Adipocyte (in vitro differentiated cells): ENCODE measurements around the gene SUSD4.
A peak's percentile ranks its signal among the peaks of the same experiment; 100 is the strongest.

ENCODE experiments used
- DNase-seq: peaks from one replicate; pipeline ENCODE4 v3.0.0-alpha.2; 2015; ENCODE audit warnings: low read depth
- H3K27me3 ChIP-seq: replicated peaks from 2 replicates; pipeline ENCODE4 v1.7.0; 2013; ENCODE audit warnings: mild to moderate bottlenecking, low read length, moderate library complexity; ENCODE audit not compliant: control insufficient read depth, insufficient read depth
- H3K36me3 ChIP-seq: 2 replicates; pipeline ENCODE4 v1.7.0; 2013; ENCODE audit warnings: low read length, mild to moderate bottlenecking, moderate library complexity; ENCODE audit not compliant: control insufficient read depth, insufficient read depth, severe bottlenecking
- H3K4me1 ChIP-seq: 2 replicates; pipeline ENCODE4 v1.7.0; 2013; ENCODE audit warnings: mild to moderate bottlenecking, low read length, moderate library complexity; ENCODE audit not compliant: control insufficient read depth, insufficient read depth
- H3K4me3 ChIP-seq: 2 replicates; pipeline ENCODE4 v1.7.0; 2013; ENCODE audit warnings: mild to moderate bottlenecking, low read length, moderate library complexity
- H3K9ac ChIP-seq: 2 replicates; pipeline ENCODE4 v1.7.0; 2013; ENCODE audit warnings: mild to moderate bottlenecking, low read length, moderate library complexity
- H3K9me3 ChIP-seq: 2 replicates; pipeline ENCODE4 v1.7.0; 2013; ENCODE audit warnings: mild to moderate bottlenecking, low read length, moderate library complexity; ENCODE audit not compliant: control insufficient read depth

The SUSD4 gene

GRCh38 chr1:223189903-223190724, 173.9 kb downstream of the SUSD4 start:
- peak; percentile 19 for DNase-seq
- no peaks in the 10 kb centered on the region for H3K36me3 ChIP-seq
- peaks cover 26% of the 10 kb centered on the region for H3K27me3 ChIP-seq
- no peak overlapping the region for H3K9ac ChIP-seq
- no peaks in the 10 kb centered on the region for H3K4me1 ChIP-seq
- peaks cover 4% of the 10 kb centered on the region for H3K9me3 ChIP-seq
- H3K4me3 ChIP-seq = no peak overlapping the region

- Histone ChIP-seq H3K27me3 (peaks cover 21% of the 10 kb centered on the region), H3K4me1 (no peaks in the 10 kb centered on the region), H3K9me3 (peaks cover 4% of the 10 kb centered on the region), H3K9ac (no peak overlapping the region), H3K4me3 (no peak overlapping the region), H3K36me3 (no peaks in the 10 kb centered on the region)
- DNase-seq = no peak
Observed at GRCh38 chr1:223189525-223189902, 174.5 kb downstream of the SUSD4 start.

GRCh38 chr1:223188618-223189356, 175.2 kb downstream of the SUSD4 start:
- H3K4me3 ChIP-seq = no peak overlapping the region
- H3K9ac ChIP-seq = no peak overlapping the region
- peaks cover 15% of the 10 kb centered on the region for H3K27me3 ChIP-seq
- H3K36me3 ChIP-seq = no peaks in the 10 kb centered on the region
- no peaks in the 10 kb centered on the region for H3K4me1 ChIP-seq
- no peak for DNase-seq
- no peaks in the 10 kb centered on the region for H3K9me3 ChIP-seq

- H3K9me3 ChIP-seq = no peaks in the 10 kb centered on the region
- H3K4me3 ChIP-seq = no peak overlapping the region
- no peaks in the 10 kb centered on the region for H3K36me3 ChIP-seq
- no peak overlapping the region for H3K9ac ChIP-seq
- H3K27me3 ChIP-seq = peaks cover 9% of the 10 kb centered on the region
- no peak for DNase-seq
- no peaks in the 10 kb centered on the region for H3K4me1 ChIP-seq
Observed at GRCh38 chr1:223186800-223187199, 177.2 kb downstream of the SUSD4 start.

GRCh38 chr1:223183268-223183862, 180.6 kb downstream of the SUSD4 start:
- Histone ChIP-seq H3K36me3 (no peaks in the 10 kb centered on the region), H3K9me3 (no peaks in the 10 kb centered on the region), H3K9ac (no peak overlapping the region), H3K4me3 (no peak overlapping the region), H3K27me3 (peaks cover 4% of the 10 kb centered on the region), H3K4me1 (peaks cover 12% of the 10 kb centered on the region)
- DNase-seq = no peak

GRCh38 chr1:223180731-223181321, 183.2 kb downstream of the SUSD4 start:
- Histone ChIP-seq H3K36me3 (no peaks in the 10 kb centered on the region), H3K4me1 (peaks cover 12% of the 10 kb centered on the region), H3K9ac (no peak overlapping the region), H3K4me3 (no peak overlapping the region), H3K27me3 (no peaks in the 10 kb centered on the region), H3K9me3 (no peaks in the 10 kb centered on the region)
- peak; percentile 51 for DNase-seq

GRCh38 chr1:223179786-223180185, 184.2 kb downstream of the SUSD4 start:
- Histone ChIP-seq H3K36me3 (no peaks in the 10 kb centered on the region), H3K9ac (no peak overlapping the region)

GRCh38 chr1:223179280-223179679, 184.7 kb downstream of the SUSD4 start:
- H3K27me3 ChIP-seq = no peaks in the 10 kb centered on the region
- H3K9me3 ChIP-seq = no peaks in the 10 kb centered on the region
- no peaks in the 10 kb centered on the region for H3K36me3 ChIP-seq
- DNase-seq = no peak
- H3K4me1 ChIP-seq = peaks cover 12% of the 10 kb centered on the region
- H3K9ac ChIP-seq = no peak overlapping the region
- no peak overlapping the region for H3K4me3 ChIP-seq

More at GRCh38 chr1:223179786-223180185, 184.2 kb downstream of the SUSD4 start:
- no peak for DNase-seq
- Histone ChIP-seq H3K4me3 (no peak overlapping the region), H3K9me3 (no peaks in the 10 kb centered on the region), H3K27me3 (no peaks in the 10 kb centered on the region), H3K4me1 (peaks cover 12% of the 10 kb centered on the region)

GRCh38 chr1:223177681-223178080, 186.3 kb downstream of the SUSD4 start:
- no peak overlapping the region for H3K4me3 ChIP-seq
- no peaks in the 10 kb centered on the region for H3K36me3 ChIP-seq
- no peaks in the 10 kb centered on the region for H3K9me3 ChIP-seq
- no peak for DNase-seq
- peaks cover 12% of the 10 kb centered on the region for H3K4me1 ChIP-seq
- no peak overlapping the region for H3K9ac ChIP-seq
- no peaks in the 10 kb centered on the region for H3K27me3 ChIP-seq

- H3K4me3 ChIP-seq = no peak overlapping the region
- peaks cover 12% of the 10 kb centered on the region for H3K4me1 ChIP-seq
- DNase-seq = no peak
- no peaks in the 10 kb centered on the region for H3K36me3 ChIP-seq
- no peak overlapping the region for H3K9ac ChIP-seq
- H3K9me3 ChIP-seq = no peaks in the 10 kb centered on the region
- H3K27me3 ChIP-seq = no peaks in the 10 kb centered on the region
Observed at GRCh38 chr1:223176437-223176836, 187.5 kb downstream of the SUSD4 start.

- Histone ChIP-seq H3K4me1 (peaks cover 5% of the 10 kb centered on the region), H3K9ac (no peak overlapping the region), H3K27me3 (no peaks in the 10 kb centered on the region), H3K4me3 (no peak overlapping the region), H3K9me3 (no peaks in the 10 kb centered on the region), H3K36me3 (no peaks in the 10 kb centered on the region)
- DNase-seq = no peak
Observed at GRCh38 chr1:223175633-223176032, 188.3 kb downstream of the SUSD4 start.
